ENCODE results near the gene ITGA11. TPM values are rescaled to one million over a fixed set of nuclear protein-coding genes. Genes with fewer than 3 reads are reported as not detected.

ITGA11 gene
- total RNA-seq, 2 experiments from 2014 or later = under 0.01 TPM; not detected in 1

- Histone ChIP-seq H3K4me3 (ENCODE audit: low read depth, low read length, poor library complexity, severe bottlenecking) (no peak overlapping the region), H2AFZ (ENCODE audit: low read length) (no peak overlapping the region), H3K4me2 (ENCODE audit: low read length) (no peak overlapping the region), H4K20me1 (ENCODE audit: insufficient read depth, low read length) (no peaks in the 10 kb centered on the region), H3K4me1 (ENCODE audit: insufficient read depth, low read length, poor library complexity, severe bottlenecking) (no peaks in the 10 kb centered on the region), H3K79me2 (ENCODE audit: insufficient read depth, low read depth, low read length) (no peaks in the 10 kb centered on the region), H3K36me3 (ENCODE audit: insufficient read depth, low read length) (no peaks in the 10 kb centered on the region), H3K9me2 (ENCODE audit: insufficient read depth, low read length) (no peaks in the 10 kb centered on the region), H3K9me3 (ENCODE audit: low read length) (no peaks in the 10 kb centered on the region), H3K27ac (ENCODE audit: low read depth, low read length, poor library complexity, severe bottlenecking) (no peak overlapping the region)
- intact Hi-C loops (cut with micrococcal nuclease; ENCODE audit: unreplicated experiment) = no loop called here
- no peak for TF ChIP-seq CTCF (conservative IDR thresholded peaks at IDR 0.05; ENCODE audit: low read length)
- TF ChIP-seq EZH2phosphoT487 (IDR thresholded peaks at IDR 0.05; ENCODE audit: borderline replicate concordance, low read depth, low read length) = no peak
- ChIA-PET POLR2A (no interaction called here), CTCF (ENCODE audit: unreplicated experiment) (no interaction called here)
- DNase-seq (ENCODE audit: low spot score) = no peak
- BruUV-seq (replicated peaks) = no TSS peak
These were observed 18.4 kb downstream of the ITGA11 start for GRCh38 chr15:68413363-68414205.

- Histone ChIP-seq H3K79me2 (ENCODE audit: insufficient read depth, low read depth, low read length) (no peaks in the 10 kb centered on the region), H3K9me2 (ENCODE audit: insufficient read depth, low read length) (no peaks in the 10 kb centered on the region), H3K36me3 (ENCODE audit: insufficient read depth, low read length) (no peaks in the 10 kb centered on the region), H4K20me1 (ENCODE audit: insufficient read depth, low read length) (no peaks in the 10 kb centered on the region), H2AFZ (ENCODE audit: low read length) (no peak overlapping the region), H3K4me3 (ENCODE audit: low read depth, low read length, poor library complexity, severe bottlenecking) (no peak overlapping the region), H3K9me3 (ENCODE audit: low read length) (no peaks in the 10 kb centered on the region), H3K4me2 (ENCODE audit: low read length) (no peak overlapping the region), H3K4me1 (ENCODE audit: insufficient read depth, low read length, poor library complexity, severe bottlenecking) (no peaks in the 10 kb centered on the region), H3K27ac (ENCODE audit: low read depth, low read length, poor library complexity, severe bottlenecking) (no peak overlapping the region)
- intact Hi-C loops (cut with micrococcal nuclease; ENCODE audit: unreplicated experiment) = no loop called here
- DNase-seq (ENCODE audit: low spot score) = no peak
- no peak for TF ChIP-seq CTCF (conservative IDR thresholded peaks at IDR 0.05; ENCODE audit: low read length)
- no peak for TF ChIP-seq EZH2phosphoT487 (IDR thresholded peaks at IDR 0.05; ENCODE audit: borderline replicate concordance, low read depth, low read length)
- CTCF ChIA-PET (ENCODE audit: unreplicated experiment) = no interaction called here
- POLR2A ChIA-PET = interaction anchor here (0.7 kb wide), 1 partner anchor 670 kb away, joined by 3 read pairs; no protein-coding TSS in a partner anchor
- BruUV-seq (replicated peaks) = no TSS peak
These were observed 19.7 kb downstream of the ITGA11 start for GRCh38 chr15:68412218-68412617.

GRCh38 chr15:68411735-68412134, 20.2 kb downstream of the ITGA11 start:
- H3K4me3 ChIP-seq (ENCODE audit: low read depth, low read length, poor library complexity, severe bottlenecking) = no peak overlapping the region
- intact Hi-C loops (cut with micrococcal nuclease; ENCODE audit: unreplicated experiment) = no loop called here
- H3K4me1 ChIP-seq (ENCODE audit: insufficient read depth, low read length, poor library complexity, severe bottlenecking) = no peaks in the 10 kb centered on the region
- no peaks in the 10 kb centered on the region for H3K79me2 ChIP-seq (ENCODE audit: insufficient read depth, low read depth, low read length)
- no TSS peak for BruUV-seq (replicated peaks)
- no peaks in the 10 kb centered on the region for H3K9me3 ChIP-seq (ENCODE audit: low read length)
- DNase-seq (ENCODE audit: low spot score) = no peak
- ChIA-PET CTCF (ENCODE audit: unreplicated experiment) (no interaction called here), POLR2A (no interaction called here)
- no peak overlapping the region for H2AFZ ChIP-seq (ENCODE audit: low read length)
- no peak overlapping the region for H3K4me2 ChIP-seq (ENCODE audit: low read length)
- no peak overlapping the region for H3K27ac ChIP-seq (ENCODE audit: low read depth, low read length, poor library complexity, severe bottlenecking)
- no peaks in the 10 kb centered on the region for H3K9me2 ChIP-seq (ENCODE audit: insufficient read depth, low read length)
- H4K20me1 ChIP-seq (ENCODE audit: insufficient read depth, low read length) = no peaks in the 10 kb centered on the region
- H3K36me3 ChIP-seq (ENCODE audit: insufficient read depth, low read length) = no peaks in the 10 kb centered on the region
- no peak for TF ChIP-seq CTCF (conservative IDR thresholded peaks at IDR 0.05; ENCODE audit: low read length)
- TF ChIP-seq EZH2phosphoT487 (IDR thresholded peaks at IDR 0.05; ENCODE audit: borderline replicate concordance, low read depth, low read length) = no peak
